B cell (primary cell): ENCODE data around the gene CNNM3. TPM values are rescaled to one million over a fixed set of nuclear protein-coding genes. Genes with fewer than 3 reads are reported as not detected.
A peak's percentile ranks its signal among the peaks of the same experiment; 100 is the strongest.

Experiments
- ATAC-seq: fragments of 200-7000 bp; cut with Tn5 transposase; one replicate; pipeline ENCODE4 v1.10.0; 2021; ENCODE audit warnings: low read depth, mild to moderate bottlenecking, moderate number of reproducible peaks, moderate library complexity
- CTCF ChIA-PET: fragments of 350-600 bp; sonication (Branson Sonifier 250); formaldehyde crosslinking; loops from one replicate; lab custom pipeline; 2021; ENCODE audit warnings: antibody characterized with exemption, inconsistent platforms; lab: Charles Lee
- POLR2A ChIA-PET: fragments of 350-600 bp; sonication (Branson Sonifier 250); formaldehyde crosslinking; loops from one replicate; lab custom pipeline; 2021; ENCODE audit warnings: antibody characterized with exemption; lab: Charles Lee
- DNase-seq: peaks from one replicate; pipeline ENCODE4 v3.0.0; 2013
- H2AFZ ChIP-seq: 2 replicates; pipeline ENCODE4 v1.6.1; 2012; ENCODE audit warnings: mild to moderate bottlenecking, low read depth, low read length; ENCODE audit not compliant: insufficient read depth, poor library complexity, severe bottlenecking
- H3K27ac ChIP-seq, 2 donors: 1 replicate in 1 of 2; 2 replicates in 1 of 2; pipeline ENCODE4 v1.5.1; 2012 to 2013; ENCODE audit warnings: low read length in 2 of 2, mild to moderate bottlenecking in 2 of 2, moderate library complexity in 1 of 2
- H3K27me3 ChIP-seq, 4 experiments: fragments of 200-600 bp in 1 of 4; sonication (generic) in 1 of 4; replicated peaks in 1 of 4; 1 replicate in 2 of 4; 2 replicates in 2 of 4; pipeline versions ENCODE4 v1.6.1 to v1.7.0; 2013 to 2016; ENCODE audit warnings: low read length in 3 of 4, mild to moderate bottlenecking in 2 of 4, mixed read lengths in 1 of 4, moderate library complexity in 1 of 4; ENCODE audit not compliant: insufficient read depth in 4 of 4, control insufficient read depth in 3 of 4; ENCODE audit errors: control extremely low read depth in 1 of 4
- H3K36me3 ChIP-seq, 2 experiments: replicated peaks in 1 of 2; 1 replicate in 1 of 2; 2 replicates in 1 of 2; pipeline versions ENCODE4 v1.6.1 to v1.7.1; 2013; ENCODE audit warnings: low read length in 1 of 2; ENCODE audit not compliant: insufficient read depth in 2 of 2, control insufficient read depth in 1 of 2; ENCODE audit errors: control extremely low read depth in 1 of 2, extremely low read depth in 1 of 2
- H3K4me1 ChIP-seq, 2 donors: fragments of 200-600 bp in 1 of 2; sonication (generic) in 1 of 2; 1 replicate in 1 of 2; 2 replicates in 1 of 2; pipeline versions ENCODE4 v1.5.1 to v1.6.1; 2013 to 2017; ENCODE audit warnings: low read length in 2 of 2; ENCODE audit not compliant: control insufficient read depth in 2 of 2, insufficient read depth in 2 of 2
- H3K4me2 ChIP-seq: replicated peaks from 2 replicates; pipeline ENCODE3; 2012; ENCODE audit warnings: mild to moderate bottlenecking, low read depth, low read length; ENCODE audit not compliant: poor library complexity, severe bottlenecking
- H3K4me3 ChIP-seq, 5 experiments: fragments of 200-600 bp in 1 of 5; sonication (generic) in 1 of 5; 1 replicate in 3 of 5; 2 replicates in 2 of 5; pipeline versions ENCODE4 v1.5.1 to v1.7.0; 2011 to 2016; ENCODE audit warnings: low read length in 4 of 5, mild to moderate bottlenecking in 4 of 5, low read depth in 2 of 5, control low read depth in 1 of 5, moderate library complexity in 1 of 5; ENCODE audit not compliant: insufficient read depth in 1 of 5; ENCODE audit errors: control extremely low read depth in 1 of 5, extremely low read depth in 1 of 5
- H3K79me2 ChIP-seq: fragments of 200-600 bp; sonication (generic); one replicate; pipeline ENCODE4 v1.6.0; 2016; ENCODE audit warnings: low read length; ENCODE audit not compliant: control insufficient read depth, insufficient read depth
- H3K9ac ChIP-seq: fragments of 200-600 bp; sonication (generic); 2 replicates; pipeline ENCODE4 v1.6.1; 2017; ENCODE audit warnings: mild to moderate bottlenecking, low read length, moderate library complexity
- H3K9me3 ChIP-seq, 3 donors: one replicate each; pipeline versions ENCODE4 v1.6.1 to v1.7.1; 2013; ENCODE audit warnings: low read length in 2 of 3; ENCODE audit not compliant: control insufficient read depth in 2 of 3, insufficient read depth in 1 of 3; ENCODE audit errors: control extremely low read depth in 1 of 3
- H4K20me1 ChIP-seq: 2 replicates; pipeline ENCODE4 v1.6.0; 2012; ENCODE audit warnings: mild to moderate bottlenecking, low read length; ENCODE audit not compliant: insufficient read depth, control insufficient read depth, poor library complexity, severe bottlenecking
- H3K27ac Mint-ChIP-seq: one replicate; pipeline ENCODE4 v1.8.0; 2021; ENCODE audit warnings: mixed read lengths
- H3K27me3 Mint-ChIP-seq: one replicate; pipeline ENCODE4 v1.8.0; 2021; ENCODE audit warnings: mixed read lengths
- H3K4me1 Mint-ChIP-seq: one replicate; pipeline ENCODE4 v1.8.0; 2021; ENCODE audit warnings: mixed read lengths
- H3K4me3 Mint-ChIP-seq: one replicate; pipeline ENCODE4 v1.8.0; 2021; ENCODE audit warnings: mixed read lengths
- H3K9me3 Mint-ChIP-seq: one replicate; pipeline ENCODE4 v1.8.0; 2022; ENCODE audit warnings: mixed read lengths; ENCODE audit not compliant: insufficient read depth
- EZH2 ChIP-seq: IDR thresholded peaks from 2 replicates; pipeline ENCODE4 v1.6.1; 2012; ENCODE audit warnings: borderline replicate concordance, low read depth, mild to moderate bottlenecking, moderate library complexity, low read length; ENCODE audit not compliant: insufficient read depth, poor library complexity, severe bottlenecking
- WGBS: methylation state at CpG from one replicate; pipeline ENCODE4 v1.1.5; 2013; ENCODE audit warnings: missing lambda C conversion rate; ENCODE audit not compliant: insufficient coverage; 5-methylcytosine and 5-hydroxymethylcytosine counted together
- intact Hi-C: fragments of 100-400 bp; cut with micrococcal nuclease; formaldehyde crosslinking; loops from one replicate; pipeline ENCODE4 v1.10.0; 2022
- polyA plus RNA-seq: library from polyadenylated mRNA; depleted of rRNA; stranded (reverse); fragments of >200 nt; gene quantifications from 2 replicates; pipeline ENCODE4 v1.2.3, GENCODE V29; 2012
- total RNA-seq, 2 donors: library from RNA; stranded (reverse); fragments of 120-200 nt in 1 of 2; gene quantifications; 1 replicate in 1 of 2; 2 replicates in 1 of 2; pipeline versions ENCODE4 v1.2.3 to v1.2.4, GENCODE V29; 2013 to 2022
- TF ChIP-seq, protein P1 (sequence below): fragments of 200-600 bp; IDR thresholded peaks from one replicate; pipeline ENCODE4 v1.8.0; 2022; ENCODE audit warnings: antibody characterized with exemption, mild to moderate bottlenecking

The CNNM3 gene
- total and polyA plus RNA-seq, 2 donors (not counting 1 experiment from before 2014, with no cell fraction given), result 28.8 to 54.7 TPM

DNA sequence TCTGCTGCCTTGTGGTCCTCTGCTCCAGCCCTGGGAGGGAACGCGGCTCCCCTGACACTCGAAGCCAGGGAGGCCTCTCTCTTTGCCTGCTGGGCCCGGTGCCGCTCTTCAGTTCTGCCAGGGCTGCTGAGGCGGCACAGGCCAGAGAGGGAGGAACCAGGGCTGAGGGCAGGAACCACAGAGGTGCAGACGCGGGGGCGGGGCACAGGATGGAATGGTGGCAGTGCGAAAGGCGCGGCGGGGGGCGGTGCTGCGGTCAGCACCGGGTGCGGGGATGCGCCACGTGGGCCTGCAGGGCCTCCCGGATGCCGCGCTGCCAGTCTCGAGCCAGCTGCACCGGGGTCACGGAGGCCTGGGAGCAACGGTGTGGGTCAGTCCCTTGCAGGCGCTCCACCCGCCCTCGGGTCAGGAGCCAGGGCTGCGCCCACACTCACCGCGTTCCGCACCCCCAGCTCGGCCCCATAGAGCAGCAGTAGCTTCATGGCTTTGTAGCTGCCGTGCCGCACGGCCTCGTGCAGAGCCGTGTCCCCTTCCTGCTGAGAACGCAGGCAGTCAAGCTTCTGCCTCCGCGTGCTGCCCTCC is 23.3 kb downstream of the CNNM3 start:
- peak overlapping the region; percentile 70 for H2AFZ ChIP-seq
- peak overlapping the region in 4 of 5 experiments; percentile 34 to 51 (median 47) for H3K4me3 ChIP-seq
- H3K27ac ChIP-seq, result peak overlapping the region in 1 of 2 donors; percentile 42

More for the DNA sequence above, 23.3 kb downstream of the CNNM3 start:
- Histone ChIP-seq H3K4me1 (peaks cover 10 to 18% of the 10 kb centered on the region in 2 donors), H3K79me2 (no peaks in the 10 kb centered on the region), H3K9ac (peak overlapping the region; percentile 55), H3K9me3 (no peaks in the 10 kb centered on the region), H3K4me2 (peak overlapping the region; percentile 80), H3K36me3 (peaks cover 0 to 18% of the 10 kb centered on the region in 2 experiments), H3K27me3 (no peaks in the 10 kb centered on the region), H4K20me1 (no peaks in the 10 kb centered on the region)
- intact Hi-C loops, result loop anchor here (1.0 kb wide), 1 partner anchor 18 kb away; no protein-coding TSS in a partner anchor
- Mint-ChIP-seq H3K27ac (peak overlapping the region; percentile 77), H3K4me1 (peaks cover 18% of the 10 kb centered on the region), H3K27me3 (no peaks in the 10 kb centered on the region), H3K4me3 (peak overlapping the region; percentile 82), H3K9me3 (no peaks in the 10 kb centered on the region)
- POLR2A ChIA-PET, result interaction anchor here (1.4 to 2.4 kb wide), 2 partner anchors 18 to 23 kb away, joined by 6 to 8 read pairs; partner anchors contain the start of genes ANKRD39 and CNNM3
- DNase-seq, result peak; percentile 87
- ATAC-seq, result peak; percentile 98
- CTCF ChIA-PET, result interaction anchor here (0.8 to 1.7 kb wide), 5 partner anchors 18 to 111 kb away, joined by 3 to 11 read pairs (median 4); partner anchors contain the start of genes ANKRD39 and CNNM3
- TF ChIP-seq, protein P1, sequence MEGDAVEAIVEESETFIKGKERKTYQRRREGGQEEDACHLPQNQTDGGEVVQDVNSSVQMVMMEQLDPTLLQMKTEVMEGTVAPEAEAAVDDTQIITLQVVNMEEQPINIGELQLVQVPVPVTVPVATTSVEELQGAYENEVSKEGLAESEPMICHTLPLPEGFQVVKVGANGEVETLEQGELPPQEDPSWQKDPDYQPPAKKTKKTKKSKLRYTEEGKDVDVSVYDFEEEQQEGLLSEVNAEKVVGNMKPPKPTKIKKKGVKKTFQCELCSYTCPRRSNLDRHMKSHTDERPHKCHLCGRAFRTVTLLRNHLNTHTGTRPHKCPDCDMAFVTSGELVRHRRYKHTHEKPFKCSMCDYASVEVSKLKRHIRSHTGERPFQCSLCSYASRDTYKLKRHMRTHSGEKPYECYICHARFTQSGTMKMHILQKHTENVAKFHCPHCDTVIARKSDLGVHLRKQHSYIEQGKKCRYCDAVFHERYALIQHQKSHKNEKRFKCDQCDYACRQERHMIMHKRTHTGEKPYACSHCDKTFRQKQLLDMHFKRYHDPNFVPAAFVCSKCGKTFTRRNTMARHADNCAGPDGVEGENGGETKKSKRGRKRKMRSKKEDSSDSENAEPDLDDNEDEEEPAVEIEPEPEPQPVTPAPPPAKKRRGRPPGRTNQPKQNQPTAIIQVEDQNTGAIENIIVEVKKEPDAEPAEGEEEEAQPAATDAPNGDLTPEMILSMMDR, result no peak
- TF ChIP-seq EZH2, result no peak
- WGBS, result 8% methylated on average over 42 of the region's 42 CpGs
